Right lobe of liver (tissue), 4 donors: ENCODE data around the gene MYL2.

Source experiments
- POLR2A ChIP-seq: fragments of 450-650 bp; IDR thresholded peaks from one replicate; pipeline ENCODE4 v1.6.1; 2017; ENCODE audit warnings: antibody characterized with exemption, mild to moderate bottlenecking
- TF ChIP-seq, protein P1 (sequence below), 4 donors: fragments of 200-600 bp in 3 of 4; fragments of 450-650 bp in 1 of 4; IDR thresholded peaks; one replicate each; pipeline versions ENCODE4 v1.5.1 to v1.8.0; 2016 to 2022; ENCODE audit warnings: antibody characterized with exemption in 4 of 4, mild to moderate bottlenecking in 2 of 4
- donor health status: DM: no; HTN: no; CAD: no.
- donor health status: DM: no; HTN: no; CAD: no.
- donor health status: DM: no; HTN: yes; CAD: no.

DNA sequence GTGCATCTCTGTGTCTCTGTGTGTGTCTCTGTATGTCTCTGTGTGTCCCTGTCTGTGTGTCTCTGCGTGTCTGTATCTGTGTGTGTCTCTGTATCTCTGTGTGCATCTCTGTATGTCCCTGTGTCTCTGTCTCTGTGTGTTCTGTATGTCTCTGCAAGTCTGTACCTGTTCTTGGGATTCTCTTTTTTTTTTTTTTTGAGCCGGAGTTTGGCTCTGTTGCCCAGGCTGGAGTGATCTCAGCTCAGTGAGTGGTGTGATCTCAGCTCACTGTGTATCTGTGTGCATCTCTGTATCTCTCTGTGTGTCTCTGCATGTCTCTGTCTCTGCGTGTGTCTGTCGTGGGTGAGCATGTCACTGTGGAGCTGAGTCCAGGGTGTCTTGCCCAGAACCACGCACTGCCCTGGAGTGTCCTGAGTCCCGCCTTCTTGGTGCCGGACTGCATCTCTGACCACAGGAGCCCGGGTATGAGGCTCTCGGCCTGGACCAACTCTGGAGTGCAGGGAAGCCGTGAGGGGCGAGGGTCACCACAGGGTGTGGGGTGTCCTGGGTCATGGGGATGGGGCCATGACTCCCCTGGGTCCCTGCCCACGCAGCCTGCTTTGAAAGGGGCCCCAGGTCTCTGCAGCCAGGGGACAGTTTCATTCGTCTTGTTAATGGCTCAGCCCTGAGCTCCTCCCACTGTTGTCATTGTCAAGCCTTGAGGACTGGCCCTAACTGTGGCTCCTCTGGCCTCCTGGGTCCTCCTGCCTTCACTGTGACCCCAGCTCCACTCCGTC is 11.8 kb downstream of the MYL2 start:
- TF ChIP-seq, protein P1, sequence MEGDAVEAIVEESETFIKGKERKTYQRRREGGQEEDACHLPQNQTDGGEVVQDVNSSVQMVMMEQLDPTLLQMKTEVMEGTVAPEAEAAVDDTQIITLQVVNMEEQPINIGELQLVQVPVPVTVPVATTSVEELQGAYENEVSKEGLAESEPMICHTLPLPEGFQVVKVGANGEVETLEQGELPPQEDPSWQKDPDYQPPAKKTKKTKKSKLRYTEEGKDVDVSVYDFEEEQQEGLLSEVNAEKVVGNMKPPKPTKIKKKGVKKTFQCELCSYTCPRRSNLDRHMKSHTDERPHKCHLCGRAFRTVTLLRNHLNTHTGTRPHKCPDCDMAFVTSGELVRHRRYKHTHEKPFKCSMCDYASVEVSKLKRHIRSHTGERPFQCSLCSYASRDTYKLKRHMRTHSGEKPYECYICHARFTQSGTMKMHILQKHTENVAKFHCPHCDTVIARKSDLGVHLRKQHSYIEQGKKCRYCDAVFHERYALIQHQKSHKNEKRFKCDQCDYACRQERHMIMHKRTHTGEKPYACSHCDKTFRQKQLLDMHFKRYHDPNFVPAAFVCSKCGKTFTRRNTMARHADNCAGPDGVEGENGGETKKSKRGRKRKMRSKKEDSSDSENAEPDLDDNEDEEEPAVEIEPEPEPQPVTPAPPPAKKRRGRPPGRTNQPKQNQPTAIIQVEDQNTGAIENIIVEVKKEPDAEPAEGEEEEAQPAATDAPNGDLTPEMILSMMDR (IDR thresholded peaks at IDR 0.05), result no peak
- TF ChIP-seq POLR2A, result no peak
